SK-N-MC (cell line): Measurements from ENCODE around the gene STRN4.

Experiments used
- DNase-seq: peaks from one replicate; pipeline ENCODE4 v3.0.0-alpha.2; 2011; ENCODE audit warnings: low read depth, low spot score
- H3K27ac ChIP-seq: fragments of 200-600 bp; sonication (generic); 2 replicates; pipeline ENCODE4 v1.5.1; 2016; ENCODE audit warnings: mixed run types
- H3K36me3 ChIP-seq: fragments of 200-600 bp; sonication (generic); 2 replicates; pipeline ENCODE4 v1.6.1; 2017; ENCODE audit warnings: antibody characterized with exemption, low read length, mixed read lengths; ENCODE audit not compliant: insufficient read depth
- H3K4me3 ChIP-seq: fragments of 200-600 bp; sonication (generic); 2 replicates; pipeline ENCODE4 v1.5.1; 2016
- H3K9ac ChIP-seq: fragments of 200-600 bp; sonication (generic); 2 replicates; pipeline ENCODE4 v1.8.0; 2017; ENCODE audit warnings: mixed run types, mixed read lengths; ENCODE audit not compliant: insufficient read length
- H3K9me3 ChIP-seq: fragments of 200-600 bp; sonication (generic); 2 replicates; pipeline ENCODE4 v1.6.1; 2017; ENCODE audit warnings: low read depth, mild to moderate bottlenecking, antibody characterized with exemption, low read length, moderate library complexity, mixed read lengths
- EZH2 ChIP-seq: fragments of 200-600 bp; sonication (generic); IDR thresholded peaks from one replicate; pipeline ENCODE4 v1.6.1; 2017; ENCODE audit warnings: antibody characterized with exemption
- FOXP2 ChIP-seq: optimal IDR thresholded peaks from 2 replicates; pipeline ENCODE3; 2011; ENCODE audit warnings: mild to moderate bottlenecking, moderate library complexity; ENCODE audit not compliant: insufficient read depth; ENCODE audit errors: extremely low read length, control extremely low read depth
- POLR2AphosphoS5 ChIP-seq: IDR thresholded peaks from 2 replicates; pipeline ENCODE4 v1.6.1; 2012; ENCODE audit warnings: mild to moderate bottlenecking, low read depth, low read length, borderline replicate concordance

The STRN4 gene

GRCh38 chr19:46731007-46731501, 15.2 kb downstream of the STRN4 start:
- Histone ChIP-seq H3K9me3 (no peaks in the 10 kb centered on the region), H3K4me3 (no peak overlapping the region), H3K36me3 (peaks cover 81% of the 10 kb centered on the region), H3K9ac (no peak overlapping the region), H3K27ac (no peak overlapping the region)
- TF ChIP-seq POLR2AphosphoS5 (no peak), EZH2 (no peak), FOXP2 (no peak)
- DNase-seq, result no peak

DNA sequence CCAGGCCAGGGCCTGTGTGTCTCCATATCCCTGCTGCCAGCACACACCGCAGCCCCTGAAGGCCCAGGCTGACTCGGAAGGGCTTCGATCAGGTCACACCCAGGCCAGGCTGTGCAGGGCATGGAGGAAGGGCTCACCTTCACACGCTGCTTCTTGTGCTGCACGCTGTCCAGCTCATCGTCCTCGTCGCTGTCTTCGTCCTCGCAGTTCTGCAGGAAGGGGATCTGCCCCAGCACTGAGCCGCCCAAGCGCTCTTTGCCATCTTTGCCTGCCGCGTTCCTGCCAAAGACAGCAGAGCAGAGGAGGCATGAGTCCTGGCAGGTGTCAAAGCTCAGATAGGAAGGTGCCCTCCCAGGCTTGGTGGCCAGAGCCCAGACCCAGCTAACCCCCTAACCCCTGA, 15.7 kb downstream of the STRN4 start:
- Histone ChIP-seq H3K4me3 (no peak overlapping the region), H3K36me3 (peaks cover 85% of the 10 kb centered on the region), H3K9me3 (no peaks in the 10 kb centered on the region), H3K27ac (no peak overlapping the region), H3K9ac (no peak overlapping the region)
- no peak for TF ChIP-seq POLR2AphosphoS5
- TF ChIP-seq FOXP2, result no peak
- no peak for TF ChIP-seq EZH2
- no peak for DNase-seq

- H3K27ac ChIP-seq, result no peak overlapping the region
- peaks cover 89% of the 10 kb centered on the region for H3K36me3 ChIP-seq
- DNase-seq, result no peak
- no peak overlapping the region for H3K9ac ChIP-seq
- H3K9me3 ChIP-seq, result no peaks in the 10 kb centered on the region
- no peak for TF ChIP-seq POLR2AphosphoS5
- no peak for TF ChIP-seq EZH2
- no peak for TF ChIP-seq FOXP2
- no peak overlapping the region for H3K4me3 ChIP-seq
Observed at GRCh38 chr19:46730187-46730586, 16.1 kb downstream of the STRN4 start.

- H3K4me3 ChIP-seq, result no peak overlapping the region
- no peak overlapping the region for H3K9ac ChIP-seq
- H3K36me3 ChIP-seq, result peaks cover 94% of the 10 kb centered on the region
- no peaks in the 10 kb centered on the region for H3K9me3 ChIP-seq
- no peak for TF ChIP-seq EZH2
- no peak for TF ChIP-seq FOXP2
- TF ChIP-seq POLR2AphosphoS5, result no peak
- no peak overlapping the region for H3K27ac ChIP-seq
- DNase-seq, result no peak
Observed at GRCh38 chr19:46729696-46730095, 16.6 kb downstream of the STRN4 start.

DNA sequence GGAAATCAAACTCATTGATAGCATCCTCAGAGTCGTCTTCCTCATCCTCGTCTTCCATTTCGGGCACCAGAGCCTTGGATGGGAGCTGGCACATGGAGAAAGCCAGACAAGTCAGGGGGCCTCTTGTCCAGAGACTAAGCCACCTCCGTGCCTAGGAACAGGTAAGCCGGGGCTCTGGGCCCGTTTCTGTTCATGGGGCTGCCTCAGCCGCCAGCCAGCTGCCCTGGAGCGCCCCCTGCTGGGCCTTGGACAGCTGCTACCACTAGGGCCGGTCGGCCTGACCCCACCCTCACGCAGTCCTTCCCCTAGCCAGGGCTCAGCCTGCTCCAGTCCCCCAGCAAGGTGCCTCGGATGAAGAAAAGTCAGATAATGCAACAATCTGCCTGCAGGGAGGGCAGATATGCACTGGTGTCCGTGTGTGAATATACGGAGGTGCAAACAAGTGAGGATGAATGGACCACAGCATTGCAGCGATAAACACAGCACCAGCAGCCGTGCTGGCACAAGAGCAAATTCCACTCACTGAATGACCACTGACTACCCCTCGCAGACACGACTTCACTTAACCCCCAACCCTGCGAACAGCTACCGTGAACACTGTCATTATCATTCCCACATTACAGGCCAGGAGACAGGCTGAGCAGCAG, 17.4 kb downstream of the STRN4 start:
- no peaks in the 10 kb centered on the region for H3K9me3 ChIP-seq
- H3K27ac ChIP-seq, result no peak overlapping the region
- H3K4me3 ChIP-seq, result no peak overlapping the region
- TF ChIP-seq EZH2, result no peak
- no peak for TF ChIP-seq FOXP2
- TF ChIP-seq POLR2AphosphoS5, result no peak
- DNase-seq, result no peak
- H3K9ac ChIP-seq, result no peak overlapping the region
- peaks cover 93% of the 10 kb centered on the region for H3K36me3 ChIP-seq

DNA sequence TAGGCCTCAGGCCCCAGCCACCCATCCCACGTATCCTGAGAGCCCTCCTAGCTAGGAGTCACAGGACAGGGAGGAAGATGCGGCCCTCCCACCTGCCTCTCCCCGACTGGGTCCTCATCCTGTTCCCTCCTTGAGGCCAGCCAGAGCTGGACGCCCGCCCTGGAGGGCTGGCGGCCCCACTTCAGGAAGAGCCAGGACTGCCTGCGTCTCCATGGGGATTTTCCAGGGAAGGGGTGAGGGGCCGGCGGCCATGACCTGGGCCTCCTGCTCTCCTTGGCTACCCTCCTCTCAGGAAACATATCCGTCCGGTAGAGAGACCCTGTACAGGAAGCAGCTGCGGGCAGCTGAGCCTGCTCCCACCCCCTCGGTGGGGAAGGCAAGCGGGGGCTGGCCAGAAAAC, 18.0 kb downstream of the STRN4 start:
- Histone ChIP-seq H3K9me3 (no peaks in the 10 kb centered on the region), H3K9ac (no peak overlapping the region), H3K36me3 (peaks cover 93% of the 10 kb centered on the region; the same call in 1 of the 2 replicates), H3K4me3 (no peak overlapping the region), H3K27ac (no peak overlapping the region)
- TF ChIP-seq FOXP2 (no peak), POLR2AphosphoS5 (no peak), EZH2 (no peak)
- DNase-seq, result no peak

DNA sequence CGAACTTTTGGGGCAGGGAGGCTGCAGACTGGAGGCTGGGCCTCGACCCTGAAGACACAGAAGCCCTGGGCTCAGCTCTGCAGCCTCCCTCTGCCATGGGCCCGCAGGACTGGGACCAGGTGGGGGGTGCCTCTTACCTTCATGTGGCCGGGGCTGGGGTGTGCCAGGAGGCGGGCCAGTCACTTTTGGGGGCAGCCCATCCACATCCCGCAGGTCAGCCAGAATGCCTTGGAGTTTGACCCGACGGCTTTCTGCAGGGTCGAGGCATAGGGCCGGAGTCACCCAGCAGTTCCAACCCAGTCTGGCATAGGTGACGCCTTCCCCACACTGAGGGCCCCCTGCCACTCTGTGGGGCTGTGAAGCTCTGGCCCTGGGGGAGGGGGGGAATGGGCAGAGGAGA, 18.5 kb downstream of the STRN4 start:
- H3K36me3 ChIP-seq, result peaks cover 93% of the 10 kb centered on the region; the same call in 1 of the 2 replicates
- H3K27ac ChIP-seq, result no peak overlapping the region
- TF ChIP-seq FOXP2 (no peak), EZH2 (no peak), POLR2AphosphoS5 (no peak)
- H3K9ac ChIP-seq, result no peak overlapping the region
- H3K4me3 ChIP-seq, result no peak overlapping the region
- no peaks in the 10 kb centered on the region for H3K9me3 ChIP-seq
- no peak for DNase-seq

GRCh38 chr19:46726971-46727501, 19.2 kb downstream of the STRN4 start:
- no peak for DNase-seq
- Histone ChIP-seq H3K4me3 (no peak overlapping the region), H3K36me3 (peaks cover 94% of the 10 kb centered on the region; the same call in 1 of the 2 replicates)

More at GRCh38 chr19:46726971-46727501, 19.2 kb downstream of the STRN4 start:
- Histone ChIP-seq H3K27ac (no peak overlapping the region), H3K9me3 (no peaks in the 10 kb centered on the region), H3K9ac (no peak overlapping the region)
- TF ChIP-seq EZH2 (no peak), FOXP2 (no peak), POLR2AphosphoS5 (no peak)
